Measurements from ENCODE around the gene REV3L. TPM values are rescaled to one million over a fixed set of nuclear protein-coding genes. Genes with fewer than 3 reads are reported as not detected.
A peak's percentile ranks its signal among the peaks of the same experiment; 100 is the strongest.

The REV3L gene, protein sequence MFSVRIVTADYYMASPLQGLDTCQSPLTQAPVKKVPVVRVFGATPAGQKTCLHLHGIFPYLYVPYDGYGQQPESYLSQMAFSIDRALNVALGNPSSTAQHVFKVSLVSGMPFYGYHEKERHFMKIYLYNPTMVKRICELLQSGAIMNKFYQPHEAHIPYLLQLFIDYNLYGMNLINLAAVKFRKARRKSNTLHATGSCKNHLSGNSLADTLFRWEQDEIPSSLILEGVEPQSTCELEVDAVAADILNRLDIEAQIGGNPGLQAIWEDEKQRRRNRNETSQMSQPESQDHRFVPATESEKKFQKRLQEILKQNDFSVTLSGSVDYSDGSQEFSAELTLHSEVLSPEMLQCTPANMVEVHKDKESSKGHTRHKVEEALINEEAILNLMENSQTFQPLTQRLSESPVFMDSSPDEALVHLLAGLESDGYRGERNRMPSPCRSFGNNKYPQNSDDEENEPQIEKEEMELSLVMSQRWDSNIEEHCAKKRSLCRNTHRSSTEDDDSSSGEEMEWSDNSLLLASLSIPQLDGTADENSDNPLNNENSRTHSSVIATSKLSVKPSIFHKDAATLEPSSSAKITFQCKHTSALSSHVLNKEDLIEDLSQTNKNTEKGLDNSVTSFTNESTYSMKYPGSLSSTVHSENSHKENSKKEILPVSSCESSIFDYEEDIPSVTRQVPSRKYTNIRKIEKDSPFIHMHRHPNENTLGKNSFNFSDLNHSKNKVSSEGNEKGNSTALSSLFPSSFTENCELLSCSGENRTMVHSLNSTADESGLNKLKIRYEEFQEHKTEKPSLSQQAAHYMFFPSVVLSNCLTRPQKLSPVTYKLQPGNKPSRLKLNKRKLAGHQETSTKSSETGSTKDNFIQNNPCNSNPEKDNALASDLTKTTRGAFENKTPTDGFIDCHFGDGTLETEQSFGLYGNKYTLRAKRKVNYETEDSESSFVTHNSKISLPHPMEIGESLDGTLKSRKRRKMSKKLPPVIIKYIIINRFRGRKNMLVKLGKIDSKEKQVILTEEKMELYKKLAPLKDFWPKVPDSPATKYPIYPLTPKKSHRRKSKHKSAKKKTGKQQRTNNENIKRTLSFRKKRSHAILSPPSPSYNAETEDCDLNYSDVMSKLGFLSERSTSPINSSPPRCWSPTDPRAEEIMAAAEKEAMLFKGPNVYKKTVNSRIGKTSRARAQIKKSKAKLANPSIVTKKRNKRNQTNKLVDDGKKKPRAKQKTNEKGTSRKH (N-terminal part only)
- 40.6 and 54.8 TPM in 2 replicates for total RNA-seq

- TF ChIP-seq, protein P1, sequence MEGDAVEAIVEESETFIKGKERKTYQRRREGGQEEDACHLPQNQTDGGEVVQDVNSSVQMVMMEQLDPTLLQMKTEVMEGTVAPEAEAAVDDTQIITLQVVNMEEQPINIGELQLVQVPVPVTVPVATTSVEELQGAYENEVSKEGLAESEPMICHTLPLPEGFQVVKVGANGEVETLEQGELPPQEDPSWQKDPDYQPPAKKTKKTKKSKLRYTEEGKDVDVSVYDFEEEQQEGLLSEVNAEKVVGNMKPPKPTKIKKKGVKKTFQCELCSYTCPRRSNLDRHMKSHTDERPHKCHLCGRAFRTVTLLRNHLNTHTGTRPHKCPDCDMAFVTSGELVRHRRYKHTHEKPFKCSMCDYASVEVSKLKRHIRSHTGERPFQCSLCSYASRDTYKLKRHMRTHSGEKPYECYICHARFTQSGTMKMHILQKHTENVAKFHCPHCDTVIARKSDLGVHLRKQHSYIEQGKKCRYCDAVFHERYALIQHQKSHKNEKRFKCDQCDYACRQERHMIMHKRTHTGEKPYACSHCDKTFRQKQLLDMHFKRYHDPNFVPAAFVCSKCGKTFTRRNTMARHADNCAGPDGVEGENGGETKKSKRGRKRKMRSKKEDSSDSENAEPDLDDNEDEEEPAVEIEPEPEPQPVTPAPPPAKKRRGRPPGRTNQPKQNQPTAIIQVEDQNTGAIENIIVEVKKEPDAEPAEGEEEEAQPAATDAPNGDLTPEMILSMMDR (IDR thresholded peaks at IDR 0.05; ENCODE audit: insufficient read depth, low read depth, low read length) = no peak
- DNase-seq (ENCODE audit: low read depth) = peak; percentile 91
- peak within 1 kb of the TSS; percentile 94 for H3K4me3 ChIP-seq (ENCODE audit: low read depth, low read length)
Observed at GRCh38 chr6:111482959-111483735, at the start of gene REV3L. TSS of gene REV3L (minus strand) at chr6:111483218. CDS start at chr6:111482888, 330 bp downstream.

GRCh38 chr6:111531185-111531584, 48.2 kb upstream of the REV3L start:
- TF ChIP-seq, protein P1 (IDR thresholded peaks at IDR 0.05; ENCODE audit: insufficient read depth, low read depth, low read length) = no peak
- no peak overlapping the region for H3K4me3 ChIP-seq (ENCODE audit: low read depth, low read length)
- DNase-seq (ENCODE audit: low read depth) = no peak

GRCh38 chr6:111530667-111531066, 47.6 kb upstream of the REV3L start:
- DNase-seq (ENCODE audit: low read depth) = no peak
- TF ChIP-seq, protein P1 (IDR thresholded peaks at IDR 0.05; ENCODE audit: insufficient read depth, low read depth, low read length) = no peak
- no peak overlapping the region for H3K4me3 ChIP-seq (ENCODE audit: low read depth, low read length)

GRCh38 chr6:111530218-111530617, 47.2 kb upstream of the REV3L start:
- H3K4me3 ChIP-seq (ENCODE audit: low read depth, low read length) = no peak overlapping the region
- TF ChIP-seq, protein P1 (IDR thresholded peaks at IDR 0.05; ENCODE audit: insufficient read depth, low read depth, low read length) = no peak
- no peak for DNase-seq (ENCODE audit: low read depth)

- TF ChIP-seq, protein P1 (IDR thresholded peaks at IDR 0.05; ENCODE audit: insufficient read depth, low read depth, low read length) = no peak
- no peak overlapping the region for H3K4me3 ChIP-seq (ENCODE audit: low read depth, low read length)
- DNase-seq (ENCODE audit: low read depth) = no peak
Observed at GRCh38 chr6:111527367-111527766, 44.3 kb upstream of the REV3L start.

DNA sequence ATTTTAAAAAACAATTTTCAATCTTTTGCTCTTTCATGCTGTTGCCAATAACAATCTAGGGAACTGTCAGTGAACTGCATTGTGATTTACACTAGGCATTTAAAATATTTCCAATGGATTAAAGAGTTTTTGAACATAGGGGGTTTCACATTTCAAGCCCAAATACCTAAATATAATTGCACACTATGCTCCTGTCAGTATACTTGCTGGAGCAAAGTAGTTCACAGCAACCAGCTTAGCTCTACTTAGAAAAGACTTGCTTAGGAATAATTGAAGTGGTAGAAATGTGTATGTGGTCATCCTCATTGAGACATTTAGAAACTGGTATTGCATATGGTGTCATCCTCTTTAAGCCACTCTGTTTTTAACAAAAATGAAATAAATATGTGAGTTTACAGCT, 41.7 kb upstream of the REV3L start:
- TF ChIP-seq, protein P1 (IDR thresholded peaks at IDR 0.05; ENCODE audit: insufficient read depth, low read depth, low read length) = no peak
- DNase-seq (ENCODE audit: low read depth) = no peak
- no peak overlapping the region for H3K4me3 ChIP-seq (ENCODE audit: low read depth, low read length)
